HG03457 (cell line): ENCODE data around the gene ZFPL1.

Source experiments
- ATAC-seq: cut with Tn5 transposase; IDR thresholded peaks from one replicate; pipeline ENCODE4 v1.9.1; 2021; ENCODE audit warnings: moderate number of reproducible peaks; ENCODE audit not compliant: unreplicated experiment

ZFPL1 gene

GRCh38 chr11:65127473-65128181 is 43.6 kb downstream of the ZFPL1 start:
- no peak for ATAC-seq

- ATAC-seq: no peak
Observed at GRCh38 chr11:65128182-65129145, 44.4 kb downstream of the ZFPL1 start.

GRCh38 chr11:65129649-65130441 is 45.8 kb downstream of the ZFPL1 start:
- no peak for ATAC-seq

DNA sequence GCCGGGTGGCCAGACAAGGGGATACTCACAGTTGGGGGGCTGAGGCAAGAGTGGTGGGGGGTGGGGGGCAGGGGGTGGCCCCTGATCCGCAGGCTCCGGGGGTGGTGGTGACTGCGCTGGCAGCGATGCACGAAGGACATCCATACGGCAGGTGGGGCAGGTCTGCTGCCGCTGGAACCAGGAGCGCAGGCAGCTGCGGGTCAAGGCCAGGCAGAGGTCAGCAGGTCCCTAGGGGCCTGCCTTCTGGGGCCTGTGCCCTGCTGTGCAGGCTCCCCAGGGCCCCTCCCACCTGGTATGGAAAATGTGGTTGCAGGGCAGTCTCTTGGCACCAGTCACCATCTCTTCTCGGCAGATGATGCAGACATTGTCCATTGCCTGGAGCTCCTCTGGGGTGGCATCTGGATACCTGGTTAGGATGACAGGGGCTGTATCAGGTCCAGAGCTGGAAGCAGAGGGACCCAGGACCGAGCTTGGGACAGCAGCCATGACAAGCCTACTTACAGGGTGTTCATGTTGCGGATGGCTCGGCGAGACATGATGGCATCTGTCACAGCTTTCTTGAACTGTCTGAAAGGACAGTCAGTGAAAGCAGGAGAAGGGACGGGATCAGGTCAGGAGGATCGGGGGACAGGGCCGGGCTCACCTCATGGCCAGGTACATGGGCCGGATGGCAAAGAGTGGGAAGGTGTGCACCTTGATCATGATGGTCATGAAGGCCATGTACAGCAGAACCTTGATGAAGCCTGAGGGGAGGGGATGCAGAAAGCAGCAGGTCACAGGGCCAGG is 46.8 kb downstream of the ZFPL1 start:
- no peak for ATAC-seq

GRCh38 chr11:65131417-65131776 is 47.4 kb downstream of the ZFPL1 start:
- no peak for ATAC-seq

GRCh38 chr11:65131895-65132237 is 47.8 kb downstream of the ZFPL1 start:
- ATAC-seq: no peak

DNA sequence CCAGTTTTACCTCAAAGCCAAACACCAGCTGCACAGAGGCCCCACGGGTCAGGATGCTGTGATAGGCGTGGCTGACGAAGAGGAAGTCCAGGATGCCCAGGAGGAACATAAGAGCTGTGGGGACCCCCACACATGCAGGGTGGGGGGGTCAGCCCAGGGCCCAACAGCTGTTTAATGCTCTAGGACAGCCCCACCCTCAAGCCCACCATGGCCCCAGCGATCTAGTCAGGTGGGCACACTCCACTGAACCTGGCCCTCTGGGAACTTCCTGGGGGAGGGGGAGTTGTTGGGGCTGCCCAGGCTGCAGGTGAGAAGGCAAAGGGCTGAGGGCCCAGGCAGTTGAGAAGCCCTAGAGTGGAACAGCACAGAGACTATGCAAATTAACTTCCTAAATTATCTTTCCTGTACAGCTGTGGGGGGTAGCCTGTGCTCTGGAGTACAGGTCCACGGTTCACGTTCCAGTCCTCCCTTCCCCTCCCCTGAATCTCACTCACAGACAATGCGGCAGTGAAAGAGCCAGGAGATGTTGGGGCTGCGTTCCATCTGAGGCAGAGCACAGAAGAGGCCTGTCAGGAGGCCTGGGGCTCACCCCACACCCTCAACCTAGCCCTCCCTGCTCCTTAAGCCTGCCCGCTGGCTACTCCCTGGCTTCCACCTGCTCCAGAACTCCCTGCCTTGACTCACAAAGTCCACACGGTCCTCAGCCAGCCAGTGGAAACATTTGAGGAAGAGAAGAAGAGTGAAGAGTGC is 48.4 kb downstream of the ZFPL1 start:
- no peak for ATAC-seq

DNA sequence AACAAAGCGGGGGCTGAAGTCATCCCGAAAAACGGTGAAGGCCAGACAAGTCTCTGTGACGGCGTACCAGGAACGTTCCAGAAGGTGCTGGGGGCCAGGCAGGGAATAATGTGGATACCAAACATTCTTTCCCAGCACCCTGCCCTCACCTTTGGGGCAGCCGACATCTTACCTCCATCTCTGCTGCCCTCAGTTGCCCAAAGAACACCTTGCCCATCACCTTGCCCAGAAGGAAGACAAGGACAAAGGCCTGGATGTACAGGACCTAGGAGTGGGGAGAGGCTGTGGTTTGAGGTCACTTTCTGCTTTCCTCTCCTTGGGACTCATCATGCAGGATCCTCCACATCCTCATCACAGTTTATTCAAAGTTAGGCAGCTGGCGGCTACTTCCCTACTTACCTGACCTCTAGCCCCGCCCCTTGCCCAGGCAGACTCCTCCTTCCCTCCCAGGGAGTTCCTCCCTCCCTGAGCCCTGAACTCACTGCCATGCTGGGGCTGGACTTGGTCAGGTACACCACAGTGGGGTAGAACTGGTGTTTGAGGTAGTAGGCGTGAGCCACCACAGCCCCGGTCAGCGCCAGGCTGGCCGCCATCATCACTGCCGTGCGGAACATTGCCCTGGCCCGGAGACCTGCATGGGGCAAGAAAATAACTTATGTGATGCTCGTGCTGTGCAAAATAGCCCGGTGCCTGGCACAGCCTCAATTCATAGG is 49.1 kb downstream of the ZFPL1 start:
- no peak for ATAC-seq

GRCh38 chr11:65133724-65134123 is 49.7 kb downstream of the ZFPL1 start:
- ATAC-seq: no peak

DNA sequence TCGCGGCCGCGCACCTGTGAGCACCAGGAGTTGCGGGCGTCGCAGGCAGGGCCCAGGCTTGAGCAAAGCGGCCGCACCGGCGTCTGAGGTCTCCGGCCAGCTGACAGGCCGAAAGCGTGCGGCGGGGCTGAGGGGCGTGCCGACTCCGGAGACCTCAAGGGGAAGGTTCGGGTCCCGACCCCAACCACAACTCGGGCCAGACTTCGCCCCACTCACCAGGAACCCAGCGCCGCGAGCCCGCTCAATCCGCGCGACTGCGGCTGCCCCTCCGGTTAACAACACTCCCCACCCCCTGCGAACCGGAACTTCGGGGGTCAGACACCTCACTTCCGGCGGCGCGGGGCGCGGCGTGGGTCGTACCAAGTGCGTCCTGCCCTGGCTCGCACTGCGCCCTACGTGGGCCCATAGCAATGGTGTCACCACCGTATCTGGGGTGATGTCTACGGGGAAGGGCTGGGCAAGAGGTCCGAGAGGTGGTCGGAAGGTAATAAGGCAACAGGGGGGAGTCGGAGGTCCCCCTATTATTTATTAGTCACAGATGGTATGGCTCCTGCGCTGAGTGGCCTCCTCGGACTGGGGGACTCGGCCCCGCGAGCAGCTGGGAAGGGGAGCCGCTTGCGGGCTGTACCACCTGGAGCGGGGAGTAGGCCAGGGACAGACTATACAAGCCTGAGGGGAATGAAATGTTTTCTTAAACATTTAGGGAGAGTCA is 50.4 kb downstream of the ZFPL1 start, which contains the start of gene SYVN1:
Gene SYVN1, minus strand, starts transcription at position 280 of the 712 bp plus-strand sequence. CDS start 918 bp downstream, outside the sequence.
- ATAC-seq: peak; percentile 34

DNA sequence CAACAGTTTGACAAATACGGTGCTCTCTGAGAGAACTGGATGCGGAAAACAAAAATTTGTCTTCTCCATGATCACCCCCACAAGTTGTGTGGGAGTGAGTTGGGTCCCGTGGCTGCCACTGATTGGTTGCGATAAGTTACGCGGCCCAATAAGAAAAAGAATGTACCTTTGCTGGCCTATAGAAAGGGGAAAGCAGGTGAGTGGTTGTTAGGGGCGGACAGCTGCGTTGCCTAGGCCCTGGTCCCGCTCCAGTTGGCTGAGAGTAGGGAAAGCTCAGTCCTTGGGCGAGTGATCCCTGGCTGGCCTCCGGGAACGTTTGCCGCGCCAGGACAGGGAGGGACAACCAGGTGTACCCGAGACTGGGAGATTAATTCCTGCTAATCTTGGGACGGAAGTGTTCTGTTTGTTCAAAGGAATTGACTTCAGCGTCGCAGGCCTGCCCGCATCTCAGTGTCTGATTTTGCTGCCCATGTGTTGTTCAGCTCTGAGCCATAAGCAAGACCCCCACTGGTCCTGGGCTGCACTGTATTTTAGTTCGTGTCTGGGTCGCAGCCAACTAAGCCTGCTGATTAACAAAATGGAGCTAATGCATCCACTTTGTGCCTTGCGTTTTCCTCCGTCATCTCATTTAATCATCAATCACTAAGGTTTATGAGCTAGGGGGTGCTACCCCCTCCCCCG is 51.1 kb downstream of the ZFPL1 start:
- ATAC-seq: peak; percentile 50

DNA sequence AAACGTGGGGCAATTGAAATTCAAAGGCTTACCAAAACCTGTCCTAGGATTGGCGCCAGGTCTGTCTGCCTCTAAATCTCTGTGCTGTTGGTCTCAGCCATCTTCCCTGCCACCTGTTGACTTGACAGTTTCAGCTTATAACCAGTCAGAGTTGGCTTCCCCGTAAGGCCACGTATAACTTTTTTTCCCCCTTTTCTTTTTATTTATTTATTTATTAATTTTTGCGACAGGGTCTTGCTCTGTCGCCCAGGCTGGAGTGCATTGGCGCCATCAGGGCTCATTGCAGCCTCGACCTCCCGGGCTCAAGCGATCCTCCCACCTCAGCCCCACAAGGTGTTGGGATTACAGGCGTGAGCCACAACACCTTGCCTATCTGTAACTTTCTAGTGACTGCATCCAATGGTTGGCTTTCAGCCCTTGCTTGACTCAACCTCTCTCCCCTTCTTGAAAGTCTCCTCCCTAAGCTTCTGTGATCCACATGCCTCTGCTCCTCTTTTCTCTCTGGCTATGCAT is 51.7 kb downstream of the ZFPL1 start:
- ATAC-seq: no peak

DNA sequence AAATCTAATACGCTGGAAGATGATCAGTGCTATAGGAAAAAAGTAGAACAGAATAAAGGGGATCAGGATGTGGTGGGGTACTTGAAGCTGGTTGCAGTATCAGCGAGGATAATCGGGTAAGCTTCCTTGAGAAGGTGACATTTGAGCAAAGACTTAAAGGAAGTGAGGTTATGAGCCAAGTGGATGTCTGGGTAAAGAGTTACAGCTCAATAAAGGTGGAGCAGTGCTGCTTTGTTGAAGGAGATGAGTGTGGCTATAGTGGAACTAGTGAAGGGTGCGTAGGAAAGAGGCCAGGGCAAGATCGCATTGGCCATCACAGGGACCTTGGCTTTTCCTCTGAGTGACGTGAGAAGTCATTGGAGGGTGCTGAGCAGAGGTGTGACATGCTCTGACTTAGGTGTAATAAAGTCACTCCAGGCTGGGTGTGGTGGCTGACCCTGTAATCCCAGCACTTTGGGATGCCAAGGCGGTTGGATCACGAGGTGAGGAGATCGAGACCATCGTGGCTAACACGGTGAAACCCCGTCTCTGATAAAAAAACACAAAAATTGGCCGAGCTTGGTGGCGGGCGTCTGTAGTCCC is 52.6 kb downstream of the ZFPL1 start:
- ATAC-seq: no peak
